Lower lobe of right lung (tissue), 2 donors: ENCODE measurements around the gene ETV6. TPM values are rescaled to one million over a fixed set of nuclear protein-coding genes. Genes with fewer than 3 reads are reported as not detected.

Experiments used
- ATAC-seq, 2 donors: fragments of 200-7000 bp; cut with Tn5 transposase; one replicate each; pipeline ENCODE4 v1.9.1; 2020 to 2022; ENCODE audit warnings: mild to moderate bottlenecking in 2 of 2, moderate library complexity in 2 of 2
- DNase-seq: peaks from one replicate; pipeline ENCODE4 v3.0.0-alpha.2; 2020
- H3K27ac ChIP-seq: fragments of 200-600 bp; one replicate; pipeline ENCODE4 v1.8.0; 2022
- H3K27me3 ChIP-seq: fragments of 200-600 bp; one replicate; pipeline ENCODE4 v1.8.0; 2022; ENCODE audit warnings: low read depth
- H3K36me3 ChIP-seq: fragments of 200-600 bp; one replicate; pipeline ENCODE4 v1.8.0; 2022; ENCODE audit warnings: mild to moderate bottlenecking
- H3K4me1 ChIP-seq: fragments of 200-600 bp; one replicate; pipeline ENCODE4 v1.8.0; 2022
- H3K4me3 ChIP-seq: fragments of 200-600 bp; one replicate; pipeline ENCODE4 v1.8.0; 2022; ENCODE audit warnings: mild to moderate bottlenecking
- H3K9me3 ChIP-seq: fragments of 200-600 bp; one replicate; pipeline ENCODE4 v1.8.0; 2022
- CTCF ChIP-seq: fragments of 200-600 bp; IDR thresholded peaks from one replicate; pipeline ENCODE4 v1.8.0; 2022; ENCODE audit warnings: antibody characterized with exemption, mild to moderate bottlenecking
- intact Hi-C: fragments of 100-400 bp; cut with DNase I; formaldehyde crosslinking; loops from one replicate; pipeline ENCODE4 v1.11.0; 2022
- total RNA-seq: library from RNA; stranded (reverse); fragmentation: NEBNext Ultra II Directional; extraction: Animal tissue kit (Norgen Biotek cat#: 25700); gene quantifications from one replicate; pipeline ENCODE4 v1.2.1, GENCODE V29; 2021
- donor health status: DM: no; HTN: yes; CAD: no; lungs with severe emphysema.

ETV6 gene
- total RNA-seq, 1 donor from 2014 or later = 48.4 TPM

GRCh38 chr12:11891754-11892386, 242.4 kb downstream of the ETV6 start:
- ATAC-seq = no peak
- Histone ChIP-seq H3K4me3 (no peak overlapping the region), H3K9me3 (no peaks in the 10 kb centered on the region), H3K27me3 (no peaks in the 10 kb centered on the region), H3K4me1 (peaks cover 11% of the 10 kb centered on the region), H3K27ac (no peak overlapping the region), H3K36me3 (peaks cover 67% of the 10 kb centered on the region)
- intact Hi-C loops = no loop called here
- no peak for DNase-seq
- TF ChIP-seq CTCF = peak; percentile 27

GRCh38 chr12:11893998-11894397, 244.5 kb downstream of the ETV6 start:
- H3K27me3 ChIP-seq = no peaks in the 10 kb centered on the region
- H3K9me3 ChIP-seq = no peaks in the 10 kb centered on the region
- no peak for ATAC-seq
- peaks cover 11% of the 10 kb centered on the region for H3K4me1 ChIP-seq
- peaks cover 46% of the 10 kb centered on the region for H3K36me3 ChIP-seq
- DNase-seq = no peak
- intact Hi-C loops = no loop called here
- H3K4me3 ChIP-seq = no peak overlapping the region
- H3K27ac ChIP-seq = no peak overlapping the region
- no peak for TF ChIP-seq CTCF

- H3K27ac ChIP-seq = no peak overlapping the region
- no peak for TF ChIP-seq CTCF
- DNase-seq (no peak), ATAC-seq (no peak)
- intact Hi-C loops = no loop called here
- peaks cover 11% of the 10 kb centered on the region for H3K4me1 ChIP-seq
- no peaks in the 10 kb centered on the region for H3K27me3 ChIP-seq
- H3K36me3 ChIP-seq = peaks cover 40% of the 10 kb centered on the region
- H3K9me3 ChIP-seq = no peaks in the 10 kb centered on the region
- H3K4me3 ChIP-seq = no peak overlapping the region
Observed at GRCh38 chr12:11894890-11895289, 245.4 kb downstream of the ETV6 start.

GRCh38 chr12:11895421-11896078, 246.1 kb downstream of the ETV6 start:
- peaks cover 35% of the 10 kb centered on the region for H3K36me3 ChIP-seq
- TF ChIP-seq CTCF = no peak
- no peak overlapping the region for H3K4me3 ChIP-seq
- no peaks in the 10 kb centered on the region for H3K9me3 ChIP-seq
- H3K27ac ChIP-seq = no peak overlapping the region
- no peak for DNase-seq
- intact Hi-C loops = no loop called here
- peaks cover 11% of the 10 kb centered on the region for H3K4me1 ChIP-seq
- peak; percentile 33 to 55 for ATAC-seq
- H3K27me3 ChIP-seq = no peaks in the 10 kb centered on the region

GRCh38 chr12:11896417-11896929, 247.0 kb downstream of the ETV6 start:
- Histone ChIP-seq H3K27ac (no peak overlapping the region), H3K36me3 (peaks cover 25% of the 10 kb centered on the region), H3K9me3 (no peaks in the 10 kb centered on the region), H3K4me1 (peaks cover 11% of the 10 kb centered on the region), H3K4me3 (no peak overlapping the region), H3K27me3 (no peaks in the 10 kb centered on the region)
- TF ChIP-seq CTCF = no peak
- DNase-seq (no peak), ATAC-seq (no peak)
- intact Hi-C loops = no loop called here
